Breast epithelium (tissue), 4 donors: Measurements from ENCODE around the gene TLR8. TPM values are rescaled to one million over a fixed set of nuclear protein-coding genes. Genes with fewer than 3 reads are reported as not detected.
"Not testable (repeated sequence)": the region's sequence is repeated elsewhere in the genome, so short reads cannot be mapped to it uniquely, and the experiment has no call there.

ENCODE experiments used
- DNase-seq, 2 donors: peaks; one replicate each; pipeline ENCODE4 v3.0.0-alpha.2; 2019; ENCODE audit warnings: low spot score in 2 of 2
- H3K27ac ChIP-seq, 2 donors: fragments of 200-600 bp; sonication (generic) in 1 of 2; one replicate each; pipeline ENCODE4 v1.5.1; 2016 to 2019; ENCODE audit warnings: mild to moderate bottlenecking in 1 of 2
- H3K27me3 ChIP-seq, 2 donors: fragments of 200-600 bp; sonication (generic) in 1 of 2; one replicate each; pipeline versions ENCODE4 v1.5.1 to v1.6.0; 2017 to 2019; ENCODE audit warnings: control low read depth in 1 of 2, mild to moderate bottlenecking in 1 of 2
- H3K36me3 ChIP-seq: fragments of 200-600 bp; one replicate; pipeline ENCODE4 v1.5.1; 2019
- H3K4me1 ChIP-seq, 2 donors: fragments of 200-600 bp; sonication (generic); one replicate each; pipeline ENCODE4 v1.5.1; 2016 to 2019; ENCODE audit warnings: control low read depth in 1 of 2
- H3K4me3 ChIP-seq, 3 donors: fragments of 200-600 bp; sonication (generic); 1 replicate in 2 of 3; 2 replicates in 1 of 3; pipeline ENCODE4 v1.5.1; 2016 to 2019; ENCODE audit warnings: mild to moderate bottlenecking in 3 of 3, moderate library complexity in 2 of 3
- H3K9me3 ChIP-seq, 2 donors: fragments of 200-600 bp; sonication (generic) in 1 of 2; one replicate each; pipeline ENCODE4 v1.5.1; 2016 to 2019; ENCODE audit warnings: control low read depth in 1 of 2
- POLR2A ChIP-seq: fragments of 450-650 bp; IDR thresholded peaks from one replicate; pipeline ENCODE4 v1.6.1; 2016; ENCODE audit warnings: antibody characterized with exemption, mild to moderate bottlenecking, moderate library complexity
- POLR2AphosphoS5 ChIP-seq, 3 donors: sonication (generic); formaldehyde crosslinking; IDR thresholded peaks; one replicate each; pipeline ENCODE4 v1.6.1; 2017; ENCODE audit warnings: antibody characterized with exemption in 3 of 3
- intact Hi-C: fragments of 100-400 bp; cut with DNase I; formaldehyde crosslinking; loops from one replicate; pipeline ENCODE4 v1.15.1; 2023; ENCODE audit warnings: low total_unique reads
- total RNA-seq, 3 donors: library from RNA; depleted of rRNA; stranded (reverse); fragments of >200 nt; gene quantifications; one replicate each; pipeline ENCODE4 v1.1.0, GENCODE V29; 2016
- TF ChIP-seq, protein P1 (sequence below), 3 donors: fragments of 450-650 bp; IDR thresholded peaks; one replicate each; pipeline ENCODE4 v1.5.1; 2016 to 2017; ENCODE audit warnings: antibody characterized with exemption in 3 of 3, mild to moderate bottlenecking in 3 of 3, moderate library complexity in 3 of 3

The TLR8 gene
- total RNA-seq, 3 donors from 2014 or later, result 0.66 to 6.6 (median 1.0) TPM

GRCh38 chrX:12961196-12961718 lies 54.8 kb downstream of the TLR8 start:
- no peak for DNase-seq

DNA sequence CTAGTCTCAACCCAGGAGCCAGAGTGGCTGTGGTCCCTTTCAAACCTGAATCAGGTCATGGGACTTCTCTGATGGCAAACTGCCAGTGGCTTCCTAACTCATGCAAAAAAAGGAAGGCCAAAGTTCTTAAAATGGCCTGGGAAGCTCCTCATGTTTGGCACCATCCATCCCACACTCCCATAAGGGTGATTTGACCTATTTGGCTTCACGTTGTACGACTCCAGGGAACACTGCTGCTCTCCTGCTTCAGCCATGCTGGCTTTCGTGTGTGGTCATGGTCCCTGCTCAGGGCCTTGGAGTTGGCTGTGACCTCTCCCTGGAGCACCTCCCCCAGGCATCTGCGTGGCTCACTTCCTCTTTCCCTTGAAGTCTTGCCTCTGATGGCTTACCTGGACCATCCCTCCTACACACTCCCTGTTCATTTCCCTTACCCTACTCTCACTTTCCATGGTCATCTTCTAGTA lies 55.7 kb downstream of the TLR8 start:
- TF ChIP-seq, protein P1, sequence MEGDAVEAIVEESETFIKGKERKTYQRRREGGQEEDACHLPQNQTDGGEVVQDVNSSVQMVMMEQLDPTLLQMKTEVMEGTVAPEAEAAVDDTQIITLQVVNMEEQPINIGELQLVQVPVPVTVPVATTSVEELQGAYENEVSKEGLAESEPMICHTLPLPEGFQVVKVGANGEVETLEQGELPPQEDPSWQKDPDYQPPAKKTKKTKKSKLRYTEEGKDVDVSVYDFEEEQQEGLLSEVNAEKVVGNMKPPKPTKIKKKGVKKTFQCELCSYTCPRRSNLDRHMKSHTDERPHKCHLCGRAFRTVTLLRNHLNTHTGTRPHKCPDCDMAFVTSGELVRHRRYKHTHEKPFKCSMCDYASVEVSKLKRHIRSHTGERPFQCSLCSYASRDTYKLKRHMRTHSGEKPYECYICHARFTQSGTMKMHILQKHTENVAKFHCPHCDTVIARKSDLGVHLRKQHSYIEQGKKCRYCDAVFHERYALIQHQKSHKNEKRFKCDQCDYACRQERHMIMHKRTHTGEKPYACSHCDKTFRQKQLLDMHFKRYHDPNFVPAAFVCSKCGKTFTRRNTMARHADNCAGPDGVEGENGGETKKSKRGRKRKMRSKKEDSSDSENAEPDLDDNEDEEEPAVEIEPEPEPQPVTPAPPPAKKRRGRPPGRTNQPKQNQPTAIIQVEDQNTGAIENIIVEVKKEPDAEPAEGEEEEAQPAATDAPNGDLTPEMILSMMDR (IDR thresholded peaks at IDR 0.05), result no peak
- TF ChIP-seq POLR2A (no peak), POLR2AphosphoS5 (IDR thresholded peaks at IDR 0.05) (no peak)
- Histone ChIP-seq H3K4me1 (no peaks in the 10 kb centered on the region), H3K27ac (no peak overlapping the region), H3K36me3 (no peaks in the 10 kb centered on the region), H3K4me3 (no peak overlapping the region), H3K27me3 (no peaks in the 10 kb centered on the region), H3K9me3 (no peaks in the 10 kb centered on the region)
- intact Hi-C loops, result no loop called here
- no peak for DNase-seq

More at GRCh38 chrX:12961196-12961718, 54.8 kb downstream of the TLR8 start:
- intact Hi-C loops, result no loop called here
- Histone ChIP-seq H3K9me3 (no peaks in the 10 kb centered on the region), H3K27ac (no peak overlapping the region), H3K4me3 (no peak overlapping the region), H3K4me1 (no peaks in the 10 kb centered on the region), H3K36me3 (no peaks in the 10 kb centered on the region), H3K27me3 (no peaks in the 10 kb centered on the region)
- TF ChIP-seq POLR2AphosphoS5 (IDR thresholded peaks at IDR 0.05) (no peak), POLR2A (no peak)
- TF ChIP-seq, protein P1 (IDR thresholded peaks at IDR 0.05), result no peak

GRCh38 chrX:12963210-12963850 lies 56.9 kb downstream of the TLR8 start:
- H3K4me3 ChIP-seq, H3K9me3 ChIP-seq, H3K36me3 ChIP-seq, H3K4me1 ChIP-seq, H3K27me3 ChIP-seq, intact Hi-C loops, H3K27ac ChIP-seq, DNase-seq: not testable (repeated sequence)

- Histone ChIP-seq H3K36me3 (no peaks in the 10 kb centered on the region), H3K27ac (no peak overlapping the region), H3K4me1 (no peaks in the 10 kb centered on the region), H3K27me3 (no peaks in the 10 kb centered on the region), H3K9me3 (no peaks in the 10 kb centered on the region), H3K4me3 (no peak overlapping the region)
- no peak for TF ChIP-seq POLR2AphosphoS5 (IDR thresholded peaks at IDR 0.05)
- no peak for TF ChIP-seq POLR2A
- TF ChIP-seq, protein P1 (IDR thresholded peaks at IDR 0.05), result no peak
- intact Hi-C loops, result no loop called here
- no peak for DNase-seq
Observed at GRCh38 chrX:12965131-12965940, 58.9 kb downstream of the TLR8 start.

DNA sequence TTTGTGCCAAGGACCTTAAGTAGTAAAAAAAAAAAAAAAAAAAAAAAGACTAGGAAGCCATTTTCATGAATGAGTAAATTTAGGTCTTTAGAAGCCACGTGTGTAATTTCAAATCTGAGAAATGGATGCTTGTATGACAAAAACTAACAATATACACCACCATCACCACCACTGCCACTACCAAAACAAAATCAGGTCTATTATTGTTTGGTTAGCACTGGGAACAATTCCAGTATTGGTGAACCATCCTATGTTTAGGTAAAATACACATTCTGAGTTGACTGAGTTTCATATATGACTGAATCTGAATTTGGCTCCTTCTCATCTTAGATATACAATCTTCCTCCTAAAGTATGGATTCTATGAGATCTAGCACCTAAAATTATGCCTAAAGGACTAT lies 59.7 kb downstream of the TLR8 start:
- Histone ChIP-seq H3K27ac (no peak overlapping the region), H3K4me1 (no peaks in the 10 kb centered on the region), H3K4me3 (no peak overlapping the region), H3K9me3 (no peaks in the 10 kb centered on the region), H3K36me3 (no peaks in the 10 kb centered on the region), H3K27me3 (peaks cover 0 to 4% of the 10 kb centered on the region in 2 donors)
- intact Hi-C loops, result no loop called here
- TF ChIP-seq POLR2AphosphoS5 (IDR thresholded peaks at IDR 0.05) (no peak), POLR2A (no peak)
- TF ChIP-seq, protein P1 (IDR thresholded peaks at IDR 0.05), result no peak
- no peak for DNase-seq
